ENCODE measurements around the gene GREB1. TPM values are rescaled to one million over a fixed set of nuclear protein-coding genes. Genes with fewer than 3 reads are reported as not detected.

Gene GREB1
- total RNA-seq, 1 experiment from 2014 or later: 16.5 TPM

DNA sequence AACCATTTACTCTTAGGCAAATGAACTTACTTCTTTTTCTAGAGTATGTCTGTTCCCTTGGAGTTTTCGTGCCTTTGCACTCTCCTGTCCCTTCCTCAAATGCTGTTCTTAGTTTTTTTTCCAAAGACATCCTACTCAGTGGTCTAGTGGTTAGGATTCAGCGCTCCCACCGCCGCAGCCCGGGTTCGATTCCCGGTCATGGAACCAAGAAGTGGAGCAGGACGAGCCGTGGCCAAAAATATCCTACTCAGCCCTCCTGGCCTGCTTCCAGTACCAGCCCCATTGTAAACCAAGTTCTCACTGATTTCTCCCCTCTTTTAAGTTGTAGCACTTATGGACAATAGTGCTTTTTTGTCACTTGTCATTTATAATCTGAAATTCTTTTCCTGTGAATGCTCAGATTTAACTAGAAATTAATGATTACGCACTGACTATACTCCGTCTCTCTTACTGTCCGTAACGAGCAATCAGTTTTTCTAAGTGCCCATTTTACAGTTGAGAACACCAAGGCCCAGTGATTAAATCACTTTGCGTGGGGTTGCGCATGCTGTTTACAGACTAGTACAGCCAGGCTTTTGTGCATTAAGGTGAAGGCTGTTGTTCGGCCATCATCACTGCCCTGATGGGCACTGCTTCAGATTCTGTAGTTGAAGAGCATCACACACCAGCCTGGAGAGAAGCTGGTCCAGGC is 17.9 kb downstream of the GREB1 start:
- Histone ChIP-seq H3K27me3 (ENCODE audit: insufficient read depth, low read length) (no peaks in the 10 kb centered on the region), H3K4ac (ENCODE audit: low read depth, low read length) (no peak overlapping the region), H2BK20ac (ENCODE audit: low read depth, low read length, poor library complexity, severe bottlenecking) (no peak overlapping the region), H2BK5ac (ENCODE audit: insufficient read length, low read length) (no peak overlapping the region), H4K8ac (replicated peaks; ENCODE audit: insufficient read length, low read depth, low read length) (no peak overlapping the region), H3K27ac (ENCODE audit: insufficient read length, low read depth, low read length) (no peak overlapping the region), H2BK12ac (ENCODE audit: insufficient read length, low read depth, low read length) (no peak overlapping the region), H2BK15ac (ENCODE audit: low read depth, low read length) (no peak overlapping the region), H3K79me1 (ENCODE audit: insufficient read depth, low read depth, low read length, poor library complexity, severe bottlenecking) (no peaks in the 10 kb centered on the region), H3K79me2 (ENCODE audit: insufficient read depth, low read length) (no peaks in the 10 kb centered on the region), H3K4me1 (ENCODE audit: insufficient read depth, low read length) (peaks cover 10% of the 10 kb centered on the region; the same call in 1 of the 2 replicates), H3K14ac (ENCODE audit: insufficient read depth, low read length) (no peak overlapping the region), H2BK120ac (ENCODE audit: low read depth, low read length, poor library complexity, severe bottlenecking) (no peak overlapping the region), H3K23me2 (ENCODE audit: insufficient read length, low read depth, low read length, poor library complexity, severe bottlenecking) (no peaks in the 10 kb centered on the region), H3K23ac (ENCODE audit: insufficient read length, low read depth, low read length) (no peak overlapping the region), H4K91ac (ENCODE audit: insufficient read length, low read depth, low read length) (no peak overlapping the region), H4K20me1 (ENCODE audit: control insufficient read depth, insufficient read depth, insufficient read length) (peaks cover 2% of the 10 kb centered on the region), H3K56ac (ENCODE audit: insufficient read length, low read depth, low read length) (no peak overlapping the region), H3K9me3 (ENCODE audit: control insufficient read depth, low read depth, low read length) (no peaks in the 10 kb centered on the region), H3K9ac (ENCODE audit: extremely low read depth, insufficient read length, low read length) (no peak overlapping the region), H4K5ac (ENCODE audit: insufficient read length, low read depth, low read length) (no peak overlapping the region), H3K4me2 (ENCODE audit: insufficient read depth, insufficient read length, low read length) (no peak overlapping the region), H3K18ac (ENCODE audit: insufficient read length, low read depth, low read length) (no peak overlapping the region), H2AFZ (ENCODE audit: low read length) (no peak overlapping the region), H2AK5ac (ENCODE audit: insufficient read length, low read length) (no peak overlapping the region), H3T11ph (ENCODE audit: low read length) (no peak overlapping the region)
- TF ChIP-seq, protein P1, sequence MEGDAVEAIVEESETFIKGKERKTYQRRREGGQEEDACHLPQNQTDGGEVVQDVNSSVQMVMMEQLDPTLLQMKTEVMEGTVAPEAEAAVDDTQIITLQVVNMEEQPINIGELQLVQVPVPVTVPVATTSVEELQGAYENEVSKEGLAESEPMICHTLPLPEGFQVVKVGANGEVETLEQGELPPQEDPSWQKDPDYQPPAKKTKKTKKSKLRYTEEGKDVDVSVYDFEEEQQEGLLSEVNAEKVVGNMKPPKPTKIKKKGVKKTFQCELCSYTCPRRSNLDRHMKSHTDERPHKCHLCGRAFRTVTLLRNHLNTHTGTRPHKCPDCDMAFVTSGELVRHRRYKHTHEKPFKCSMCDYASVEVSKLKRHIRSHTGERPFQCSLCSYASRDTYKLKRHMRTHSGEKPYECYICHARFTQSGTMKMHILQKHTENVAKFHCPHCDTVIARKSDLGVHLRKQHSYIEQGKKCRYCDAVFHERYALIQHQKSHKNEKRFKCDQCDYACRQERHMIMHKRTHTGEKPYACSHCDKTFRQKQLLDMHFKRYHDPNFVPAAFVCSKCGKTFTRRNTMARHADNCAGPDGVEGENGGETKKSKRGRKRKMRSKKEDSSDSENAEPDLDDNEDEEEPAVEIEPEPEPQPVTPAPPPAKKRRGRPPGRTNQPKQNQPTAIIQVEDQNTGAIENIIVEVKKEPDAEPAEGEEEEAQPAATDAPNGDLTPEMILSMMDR (conservative IDR thresholded peaks at IDR 0.05): no peak
- peaks cover 0 to 4% (median 0%) of the 10 kb centered on the region in 3 experiments; a peak in 3 of 7 replicates for H3K36me3 Mint-ChIP-seq (ENCODE audit: insufficient read depth in 1 of 3, low read depth in 3 of 3)
- H3K27ac Mint-ChIP-seq: no peak overlapping the region; a peak in 1 of 7 replicates
- H3K4me1 Mint-ChIP-seq: peaks cover 25 to 38% of the 10 kb centered on the region in 2 experiments
- no peaks in the 10 kb centered on the region; the same call in 1 of the 2 replicates for H3K27me3 Mint-ChIP-seq (ENCODE audit: low read depth)
- no CpG with 5 or more reads among the region's 16 CpGs for WGBS (ENCODE audit: extremely low coverage, insufficient read length, low lambda C conversion rate)
- H3K9me3 Mint-ChIP-seq: peaks cover 0 to 4% of the 10 kb centered on the region in 2 experiments; a peak in 1 of 5 replicates
- no peak overlapping the region; a peak in 1 of 5 replicates for H3K4me3 Mint-ChIP-seq
- DNase-seq: no peak
